Endothelial cell of umbilical vein (primary cell): ENCODE data around the gene TBX1. TPM values are rescaled to one million over a fixed set of nuclear protein-coding genes. Genes with fewer than 3 reads are reported as not detected.

Experiments used
- BruUV-seq: library from RNA; stranded (reverse); fragments of 400-500 nt; replicated peaks from 2 replicates; lab custom pipeline; 2021; lab: Mats Ljungman, UMichigan
- CTCF ChIA-PET: fragments of 300-600, 350-600 bp; sonication (Branson Sonifier 250); formaldehyde crosslinking; loops from one replicate; lab custom pipeline; 2021; ENCODE audit warnings: antibody characterized with exemption, inconsistent platforms; lab: Charles Lee
- POLR2A ChIA-PET: fragments of 300-600, 350-600 bp; sonication (Branson Sonifier 250); formaldehyde crosslinking; loops from one replicate; lab custom pipeline; 2021; ENCODE audit warnings: antibody characterized with exemption, inconsistent platforms; lab: Charles Lee
- DNase-seq: peaks from one replicate; pipeline ENCODE4 v3.0.0-alpha.2; 2011; ENCODE audit warnings: low read depth, low spot score
- FAIRE-seq: peaks from 2 replicates; lab custom pipeline; 2011; peaks lifted over from hg19 to GRCh38; lab: Jason Lieb, UNC
- H2AFZ ChIP-seq: 2 replicates; pipeline ENCODE4 v1.6.0; 2012; ENCODE audit warnings: low read depth, low read length, control low read depth, inconsistent platforms
- H3K27ac ChIP-seq: 2 replicates; pipeline ENCODE4 v1.5.1; 2011; ENCODE audit warnings: low read depth, mild to moderate bottlenecking, control low read depth, low read length, moderate library complexity; ENCODE audit not compliant: insufficient read depth
- H3K27me3 ChIP-seq, 2 experiments: 2 replicates each; pipeline versions ENCODE4 v1.6.0 to v1.6.1; 2011; ENCODE audit warnings: low read length in 2 of 2, mixed read lengths in 1 of 2; ENCODE audit not compliant: control insufficient read depth in 2 of 2, insufficient read depth in 2 of 2
- H3K36me3 ChIP-seq, 2 experiments: 2 replicates in 1 of 2; 3 replicates in 1 of 2; pipeline ENCODE4 v1.5.1; 2011; ENCODE audit warnings: low read length in 2 of 2, mild to moderate bottlenecking in 1 of 2, moderate library complexity in 1 of 2; ENCODE audit not compliant: control insufficient read depth in 2 of 2, insufficient read depth in 2 of 2; ENCODE audit errors: extremely low read depth in 1 of 2
- H3K4me1 ChIP-seq: 3 replicates; pipeline ENCODE4 v1.5.1; 2011; ENCODE audit warnings: mild to moderate bottlenecking, low read length; ENCODE audit not compliant: control insufficient read depth, insufficient read depth; ENCODE audit errors: extremely low read depth
- H3K4me2 ChIP-seq: 2 replicates; pipeline ENCODE4 v1.6.1; 2011; ENCODE audit warnings: low read length, control low read depth, mixed read lengths; ENCODE audit not compliant: insufficient read depth
- H3K4me3 ChIP-seq, 3 experiments: fragments of 200-600 bp in 1 of 3; sonication (generic), shearing (Covaris generic) in 1 of 3; replicated peaks in 1 of 3; 2 replicates each; pipeline ENCODE4 v1.5.1; 2011 to 2016; ENCODE audit warnings: control low read depth in 3 of 3, low read length in 3 of 3, mild to moderate bottlenecking in 2 of 3, inconsistent platforms in 1 of 3, low read depth in 1 of 3, moderate library complexity in 1 of 3; ENCODE audit not compliant: insufficient read depth in 1 of 3
- H3K79me2 ChIP-seq: 2 replicates; pipeline ENCODE4 v1.6.0; 2012; ENCODE audit warnings: low read length, inconsistent platforms; ENCODE audit not compliant: control insufficient read depth, insufficient read depth
- H3K9ac ChIP-seq: replicated peaks from 2 replicates; pipeline ENCODE3; 2011; ENCODE audit warnings: low read length, control low read depth; ENCODE audit not compliant: insufficient read depth; ENCODE audit errors: extremely low read depth
- H3K9me1 ChIP-seq: replicated peaks from 3 replicates; pipeline ENCODE4 v1.6.0; 2011; ENCODE audit warnings: mild to moderate bottlenecking, low read length; ENCODE audit not compliant: control insufficient read depth, insufficient read depth; ENCODE audit errors: extremely low read depth
- H3K9me3 ChIP-seq: replicated peaks from 2 replicates; pipeline ENCODE4 v1.5.1; 2012; ENCODE audit warnings: low read length, inconsistent platforms; ENCODE audit not compliant: control insufficient read depth, insufficient read depth
- H4K20me1 ChIP-seq: replicated peaks from 2 replicates; pipeline ENCODE3; 2011; ENCODE audit warnings: mild to moderate bottlenecking, low read length; ENCODE audit not compliant: control insufficient read depth, insufficient read depth; ENCODE audit errors: extremely low read depth
- CTCF ChIP-seq, 2 donors: IDR thresholded peaks; 1 replicate in 1 of 2; 2 replicates in 1 of 2; pipeline ENCODE4 v1.5.1; 2011; ENCODE audit warnings: low read length in 2 of 2, mild to moderate bottlenecking in 2 of 2, moderate library complexity in 2 of 2, control low read depth in 1 of 2, inconsistent platforms in 1 of 2, low read depth in 1 of 2; ENCODE audit not compliant: insufficient read depth in 1 of 2; ENCODE audit errors: extremely low read depth in 1 of 2
- EZH2 ChIP-seq: IDR thresholded peaks from 2 replicates; pipeline ENCODE4 v1.6.1; 2012; ENCODE audit warnings: borderline replicate concordance, low read depth, mild to moderate bottlenecking, moderate library complexity, low read length, inconsistent platforms; ENCODE audit not compliant: severe bottlenecking
- FOS ChIP-seq: IDR thresholded peaks from 2 replicates; pipeline ENCODE4 v1.6.1; 2011; ENCODE audit warnings: mild to moderate bottlenecking, low read length, moderate library complexity, borderline replicate concordance; ENCODE audit not compliant: insufficient read depth
- GATA2 ChIP-seq: IDR thresholded peaks from 2 replicates; pipeline ENCODE4 v1.7.0; 2011; ENCODE audit warnings: low read depth, mild to moderate bottlenecking, moderate library complexity, mixed read lengths, low read length; ENCODE audit not compliant: insufficient read length, insufficient read depth
- JUN ChIP-seq: IDR thresholded peaks from 2 replicates; pipeline ENCODE4 v1.6.1; 2011; ENCODE audit warnings: borderline replicate concordance, low read depth; ENCODE audit not compliant: insufficient read length, insufficient read depth
- MAX ChIP-seq: IDR thresholded peaks from 2 replicates; pipeline ENCODE4 v1.6.1; 2011; ENCODE audit not compliant: insufficient read depth, insufficient read length
- MYC ChIP-seq: IDR thresholded peaks from one replicate; pipeline ENCODE4 v1.6.1; 2011; ENCODE audit warnings: mild to moderate bottlenecking, low read depth, low read length
- POLR2AphosphoS5 ChIP-seq: IDR thresholded peaks from 2 replicates; pipeline ENCODE4 v1.6.1; 2012; ENCODE audit warnings: low read depth, mild to moderate bottlenecking, control low read depth, low read length, moderate library complexity; ENCODE audit not compliant: insufficient read depth
- dilution Hi-C: fragments of 300-500 bp; cut with MboI; formaldehyde crosslinking; loops from one replicate; pipeline ENCODE4 v1.15.0; 2019; ENCODE audit warnings: low sequenced_read_pairs; ENCODE audit not compliant: extremely low pct_ligation_motif_present
- intact Hi-C: fragments of 100-400 bp; cut with micrococcal nuclease; formaldehyde crosslinking; loops from one replicate; pipeline ENCODE4 v1.10.0; 2022
- polyA plus RNA-seq, 4 experiments: library from polyadenylated mRNA; depleted of rRNA in 3 of 4; stranded (reverse) in 3 of 4; unstranded in 1 of 4; fragments of >200 nt; gene quantifications; 2 replicates each; pipeline versions ENCODE4 v1.2.1 to v1.2.3, GENCODE V29; 2011 to 2012; ENCODE audit warnings: missing spikeins in 1 of 4
- total RNA-seq: library from RNA; stranded (reverse); gene quantifications from 2 replicates; pipeline ENCODE4 v1.2.3, GENCODE V29; 2021

Gene TBX1
- total and polyA plus RNA-seq, 2 donors (not counting 3 experiments of a cell fraction or from before 2014, with no cell fraction given): 11.0 to 30.2 TPM

GRCh38 chr22:19767427-19768341 lies 7.1 kb downstream of the TBX1 start:
- H3K27me3 ChIP-seq: peaks cover 10 to 16% of the 10 kb centered on the region in 2 experiments
- ChIA-PET POLR2A (no interaction called here), CTCF (interaction anchor here (1.2 kb wide), 1 partner anchor 142 kb away, joined by 3 read pairs; no protein-coding TSS in a partner anchor)
- no peaks in the 10 kb centered on the region for H4K20me1 ChIP-seq
- H3K27ac ChIP-seq: no peak overlapping the region
- H3K4me2 ChIP-seq: no peak overlapping the region
- no peaks in the 10 kb centered on the region for H3K9me1 ChIP-seq
- peak; percentile 37 for FAIRE-seq
- no peak for DNase-seq
- H3K9ac ChIP-seq: no peak overlapping the region
- peaks cover 0 to 3% of the 10 kb centered on the region in 2 experiments for H3K36me3 ChIP-seq
- no peak overlapping the region for H2AFZ ChIP-seq
- H3K4me1 ChIP-seq: peaks cover 9% of the 10 kb centered on the region
- peaks cover 17% of the 10 kb centered on the region for H3K79me2 ChIP-seq
- BruUV-seq: no TSS peak
- TF ChIP-seq CTCF (IDR thresholded peaks at IDR 0.05; ENCODE audit: extremely low read depth in 1 of 2, insufficient read depth in 1 of 2, low read depth in 1 of 2, low read length in 2 of 2) (no peak), MYC (no peak), JUN (no peak), GATA2 (no peak), MAX (no peak), POLR2AphosphoS5 (no peak), EZH2 (no peak), FOS (no peak)
- H3K9me3 ChIP-seq: no peaks in the 10 kb centered on the region
- dilution Hi-C loops (no loop called here), intact Hi-C loops (loop anchor here (1.0 kb wide), 1 partner anchor 37 kb away; no protein-coding TSS in a partner anchor)
- H3K4me3 ChIP-seq: no peak overlapping the region
